ENCODE data around the gene OR4K15.

DNA sequence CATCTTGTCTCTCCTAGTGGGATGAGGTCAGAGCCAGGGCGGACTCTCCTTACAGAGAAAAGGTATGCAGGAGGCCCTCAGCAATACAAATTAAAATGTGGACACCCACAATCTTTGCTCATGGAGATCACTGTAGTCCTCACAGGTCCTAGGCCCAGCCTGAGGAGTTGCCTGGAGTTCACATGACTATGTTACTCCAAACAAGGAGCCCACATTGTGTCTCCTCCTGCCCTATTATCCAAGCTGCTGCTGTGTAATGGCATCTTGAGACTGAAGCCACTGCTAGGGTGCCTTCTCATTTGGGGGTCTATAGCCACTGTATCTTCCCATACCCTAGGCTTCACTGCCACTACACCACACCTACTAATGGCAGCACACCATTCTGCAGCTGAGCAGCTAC, 33.7 kb upstream of the OR4K15 start:
- TF ChIP-seq, protein P1, sequence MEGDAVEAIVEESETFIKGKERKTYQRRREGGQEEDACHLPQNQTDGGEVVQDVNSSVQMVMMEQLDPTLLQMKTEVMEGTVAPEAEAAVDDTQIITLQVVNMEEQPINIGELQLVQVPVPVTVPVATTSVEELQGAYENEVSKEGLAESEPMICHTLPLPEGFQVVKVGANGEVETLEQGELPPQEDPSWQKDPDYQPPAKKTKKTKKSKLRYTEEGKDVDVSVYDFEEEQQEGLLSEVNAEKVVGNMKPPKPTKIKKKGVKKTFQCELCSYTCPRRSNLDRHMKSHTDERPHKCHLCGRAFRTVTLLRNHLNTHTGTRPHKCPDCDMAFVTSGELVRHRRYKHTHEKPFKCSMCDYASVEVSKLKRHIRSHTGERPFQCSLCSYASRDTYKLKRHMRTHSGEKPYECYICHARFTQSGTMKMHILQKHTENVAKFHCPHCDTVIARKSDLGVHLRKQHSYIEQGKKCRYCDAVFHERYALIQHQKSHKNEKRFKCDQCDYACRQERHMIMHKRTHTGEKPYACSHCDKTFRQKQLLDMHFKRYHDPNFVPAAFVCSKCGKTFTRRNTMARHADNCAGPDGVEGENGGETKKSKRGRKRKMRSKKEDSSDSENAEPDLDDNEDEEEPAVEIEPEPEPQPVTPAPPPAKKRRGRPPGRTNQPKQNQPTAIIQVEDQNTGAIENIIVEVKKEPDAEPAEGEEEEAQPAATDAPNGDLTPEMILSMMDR (IDR thresholded peaks at IDR 0.05; ENCODE audit: low read length), result no peak
- no peak for TF ChIP-seq EZH2 (IDR thresholded peaks at IDR 0.05; ENCODE audit: borderline replicate concordance, low read length)

Measured in OCI-LY1 (cell line).